ENCODE results near the gene DTD2. TPM values are rescaled to one million over a fixed set of nuclear protein-coding genes. Genes with fewer than 3 reads are reported as not detected.

DTD2 gene
- total and polyA plus RNA-seq, 2 experiments from 2014 or later: 8.9 to 40.1 TPM

GRCh38 chr14:31411218-31411727, 46.0 kb downstream of the DTD2 start:
- H3K27me3 ChIP-seq: no peaks in the 10 kb centered on the region
- DNase-seq (ENCODE audit: low read depth in 1 of 2, low spot score in 1 of 2): peak in 1 of 2 donors; percentile 77
- H3K36me3 ChIP-seq: no peaks in the 10 kb centered on the region
- H3K9me3 ChIP-seq (ENCODE audit: low read depth): no peaks in the 10 kb centered on the region
- TF ChIP-seq CTCF (IDR thresholded peaks at IDR 0.05; ENCODE audit: low read depth, low read length): no peak
- H3K4me3 ChIP-seq: no peak overlapping the region
- no peaks in the 10 kb centered on the region for H3K4me1 ChIP-seq (ENCODE audit: low read depth)
- H3K27ac ChIP-seq: no peak overlapping the region

- TF ChIP-seq CTCF (IDR thresholded peaks at IDR 0.05; ENCODE audit: low read depth, low read length): no peak
Observed at GRCh38 chr14:31410048-31410650, 47.2 kb downstream of the DTD2 start.

GRCh38 chr14:31408421-31408820, 48.9 kb downstream of the DTD2 start:
- H3K27ac ChIP-seq: no peak overlapping the region
- no peaks in the 10 kb centered on the region for H3K36me3 ChIP-seq
- no peaks in the 10 kb centered on the region for H3K27me3 ChIP-seq
- TF ChIP-seq CTCF (IDR thresholded peaks at IDR 0.05; ENCODE audit: low read depth, low read length): no peak
- H3K9me3 ChIP-seq (ENCODE audit: low read depth): no peaks in the 10 kb centered on the region
- H3K4me1 ChIP-seq (ENCODE audit: low read depth): peaks cover 7% of the 10 kb centered on the region
- H3K4me3 ChIP-seq: no peak overlapping the region
- no peak for DNase-seq (ENCODE audit: low read depth in 1 of 2, low spot score in 1 of 2)

More at GRCh38 chr14:31410048-31410650, 47.2 kb downstream of the DTD2 start:
- H3K27me3 ChIP-seq: no peaks in the 10 kb centered on the region
- peaks cover 7% of the 10 kb centered on the region for H3K4me1 ChIP-seq (ENCODE audit: low read depth)
- no peaks in the 10 kb centered on the region for H3K9me3 ChIP-seq (ENCODE audit: low read depth)
- H3K4me3 ChIP-seq: no peak overlapping the region
- H3K27ac ChIP-seq: no peak overlapping the region
- H3K36me3 ChIP-seq: no peaks in the 10 kb centered on the region
- DNase-seq (ENCODE audit: low read depth in 1 of 2, low spot score in 1 of 2): no peak

- no peak overlapping the region for H3K27ac ChIP-seq
- no peak overlapping the region for H3K4me3 ChIP-seq
- no peaks in the 10 kb centered on the region for H3K27me3 ChIP-seq
- no peaks in the 10 kb centered on the region for H3K36me3 ChIP-seq
- no peak for DNase-seq (ENCODE audit: low read depth in 1 of 2, low spot score in 1 of 2)
- no peak for TF ChIP-seq CTCF (IDR thresholded peaks at IDR 0.05; ENCODE audit: low read depth, low read length)
- peaks cover 7% of the 10 kb centered on the region for H3K4me1 ChIP-seq (ENCODE audit: low read depth)
- no peaks in the 10 kb centered on the region for H3K9me3 ChIP-seq (ENCODE audit: low read depth)
Observed at GRCh38 chr14:31405599-31406232, 51.6 kb downstream of the DTD2 start.

GRCh38 chr14:31405106-31405505, 52.2 kb downstream of the DTD2 start:
- peaks cover 7% of the 10 kb centered on the region for H3K4me1 ChIP-seq (ENCODE audit: low read depth)
- DNase-seq (ENCODE audit: low read depth in 1 of 2, low spot score in 1 of 2): no peak
- H3K27me3 ChIP-seq: no peaks in the 10 kb centered on the region
- no peak for TF ChIP-seq CTCF (IDR thresholded peaks at IDR 0.05; ENCODE audit: low read depth, low read length)
- H3K36me3 ChIP-seq: peaks cover 2% of the 10 kb centered on the region
- no peak overlapping the region for H3K27ac ChIP-seq
- H3K4me3 ChIP-seq: no peak overlapping the region
- no peaks in the 10 kb centered on the region for H3K9me3 ChIP-seq (ENCODE audit: low read depth)

All from cardiac muscle cell (in vitro differentiated cells and primary cell).